HepG2 (cell line): ENCODE measurements around the gene GNL3. TPM values are rescaled to one million over a fixed set of nuclear protein-coding genes. Genes with fewer than 3 reads are reported as not detected.

Experiments used
- ARID2 ChIP-seq: sonication (generic); formaldehyde crosslinking; IDR thresholded peaks from 2 replicates; pipeline ENCODE4 v1.8.1; 2022; ENCODE audit warnings: mild to moderate bottlenecking, missing genetic modification reagents, borderline replicate concordance
- CBFB ChIP-seq: sonication (generic); formaldehyde crosslinking; IDR thresholded peaks from 2 replicates; pipeline ENCODE4 v1.4.0; 2020; ENCODE audit warnings: missing genetic modification reagents
- FOXK2 ChIP-seq: fragments of 450-650 bp; IDR thresholded peaks from 2 replicates; pipeline ENCODE4 v1.6.1; 2016
- ISL2 ChIP-seq: sonication (generic); formaldehyde crosslinking; IDR thresholded peaks from 2 replicates; pipeline ENCODE4 v1.5.0; 2020; ENCODE audit warnings: missing genetic modification reagents
- KMT2B ChIP-seq: IDR thresholded peaks from 2 replicates; pipeline ENCODE4 v1.6.1; 2016; ENCODE audit warnings: missing genetic modification reagents, missing compliant biosample characterization
- NFE2L1 ChIP-seq: sonication (generic); formaldehyde crosslinking; IDR thresholded peaks from 2 replicates; pipeline ENCODE4 v1.4.0; 2020; ENCODE audit warnings: missing genetic modification reagents, mild to moderate bottlenecking, borderline replicate concordance
- SNAPC2 ChIP-seq: sonication (generic); formaldehyde crosslinking; IDR thresholded peaks from 2 replicates; pipeline ENCODE4 v1.8.1; 2022; ENCODE audit warnings: mild to moderate bottlenecking, missing genetic modification reagents
- TBX3 ChIP-seq: fragments of 450-650 bp; IDR thresholded peaks from 2 replicates; pipeline ENCODE4 v1.6.1; 2017; ENCODE audit warnings: antibody characterized with exemption, mild to moderate bottlenecking, inconsistent platforms, borderline replicate concordance
- U2AF2 ChIP-seq: fragments of 200-400 bp; formaldehyde crosslinking; IDR thresholded peaks from 2 replicates; pipeline ENCODE4 v1.6.1; 2017; ENCODE audit warnings: low read depth, mild to moderate bottlenecking, low read length
- ZFP1 ChIP-seq: IDR thresholded peaks from 2 replicates; pipeline ENCODE4 v1.6.1; 2016
- ZNF124 ChIP-seq: sonication (generic); formaldehyde crosslinking; IDR thresholded peaks from 2 replicates; pipeline ENCODE4 v1.4.0; 2020; ENCODE audit warnings: missing genetic modification reagents
- ZNF207 ChIP-seq: fragments of 450-650 bp; IDR thresholded peaks from 2 replicates; pipeline ENCODE4 v1.6.1; 2016; ENCODE audit warnings: antibody characterized with exemption, borderline replicate concordance
- ZNF24 ChIP-seq: fragments of 450-650 bp; IDR thresholded peaks from 2 replicates; pipeline ENCODE4 v1.6.1; 2017; ENCODE audit warnings: antibody characterized with exemption, mild to moderate bottlenecking
- ZNF431 ChIP-seq: sonication (generic); formaldehyde crosslinking; IDR thresholded peaks from 2 replicates; pipeline ENCODE4 v1.9.0; 2022; ENCODE audit warnings: missing genetic modification reagents, low read depth, mild to moderate bottlenecking, borderline replicate concordance
- ZNF543 ChIP-seq: sonication (generic); formaldehyde crosslinking; IDR thresholded peaks from 2 replicates; pipeline ENCODE4 v1.4.0; 2020; ENCODE audit warnings: mild to moderate bottlenecking, missing genetic modification reagents
- ZNF816 ChIP-seq: sonication (generic); formaldehyde crosslinking; IDR thresholded peaks from 2 replicates; pipeline ENCODE4 v1.8.0; 2022; ENCODE audit warnings: missing genetic modification reagents, mild to moderate bottlenecking, borderline replicate concordance
- polyA plus RNA-seq, 8 experiments: library from polyadenylated mRNA; depleted of rRNA in 3 of 8; stranded (reverse) in 7 of 8; unstranded in 1 of 8; fragments of >200 nt; fragmentation: Illumina TruSeq in 4 of 8; extraction: Trizol in 4 of 8; gene quantifications; 2 replicates each; pipeline versions ENCODE4 v1.2.1 to v1.2.3, GENCODE V29; 2011 to 2016; ENCODE audit warnings: low read depth in 4 of 8, missing spikeins in 1 of 8, mixed read lengths in 1 of 8; ENCODE audit not compliant: insufficient read depth in 1 of 8
- total RNA-seq, 5 experiments: library from RNA; depleted of rRNA; stranded (reverse); fragments of >200 nt; fragmentation: Illumina TruSeq; extraction: Trizol; gene quantifications; 2 replicates each; pipeline ENCODE4 v1.2.3, GENCODE V29; 2016; ENCODE audit warnings: low read depth in 1 of 5
- TF ChIP-seq, protein P1 (sequence below): sonication (generic); formaldehyde crosslinking; IDR thresholded peaks from 2 replicates; pipeline ENCODE4 v1.5.1; 2020; ENCODE audit warnings: mild to moderate bottlenecking, moderate library complexity, missing genetic modification reagents
- TF ChIP-seq, protein P2 (sequence below): sonication (generic); formaldehyde crosslinking; IDR thresholded peaks from 2 replicates; pipeline ENCODE4 v1.8.0; 2022; ENCODE audit warnings: mild to moderate bottlenecking, missing genetic modification reagents, moderate library complexity
- TF ChIP-seq, protein P3 (sequence below): sonication (generic); formaldehyde crosslinking; IDR thresholded peaks from 2 replicates; pipeline ENCODE4 v1.5.1; 2020; ENCODE audit warnings: missing genetic modification reagents, mild to moderate bottlenecking, borderline replicate concordance
- TF ChIP-seq, protein P4 (sequence below): sonication (generic); formaldehyde crosslinking; IDR thresholded peaks from 2 replicates; pipeline ENCODE4 v1.5.0; 2020; ENCODE audit warnings: mild to moderate bottlenecking, missing genetic modification reagents, borderline replicate concordance
- TF ChIP-seq, protein P5 (sequence below): fragments of 450-650 bp; IDR thresholded peaks from 2 replicates; pipeline ENCODE4 v1.6.1; 2016
- TF ChIP-seq, protein P6 (sequence below): sonication (generic); formaldehyde crosslinking; IDR thresholded peaks from 2 replicates; pipeline ENCODE4 v1.4.0; 2020; ENCODE audit warnings: missing genetic modification reagents

The GNL3 gene
- total and polyA plus RNA-seq, 2 of the 13 experiments (the other 11 are each of a cell fraction or from before 2014, with no cell fraction given), result 129 to 257 TPM

DNA sequence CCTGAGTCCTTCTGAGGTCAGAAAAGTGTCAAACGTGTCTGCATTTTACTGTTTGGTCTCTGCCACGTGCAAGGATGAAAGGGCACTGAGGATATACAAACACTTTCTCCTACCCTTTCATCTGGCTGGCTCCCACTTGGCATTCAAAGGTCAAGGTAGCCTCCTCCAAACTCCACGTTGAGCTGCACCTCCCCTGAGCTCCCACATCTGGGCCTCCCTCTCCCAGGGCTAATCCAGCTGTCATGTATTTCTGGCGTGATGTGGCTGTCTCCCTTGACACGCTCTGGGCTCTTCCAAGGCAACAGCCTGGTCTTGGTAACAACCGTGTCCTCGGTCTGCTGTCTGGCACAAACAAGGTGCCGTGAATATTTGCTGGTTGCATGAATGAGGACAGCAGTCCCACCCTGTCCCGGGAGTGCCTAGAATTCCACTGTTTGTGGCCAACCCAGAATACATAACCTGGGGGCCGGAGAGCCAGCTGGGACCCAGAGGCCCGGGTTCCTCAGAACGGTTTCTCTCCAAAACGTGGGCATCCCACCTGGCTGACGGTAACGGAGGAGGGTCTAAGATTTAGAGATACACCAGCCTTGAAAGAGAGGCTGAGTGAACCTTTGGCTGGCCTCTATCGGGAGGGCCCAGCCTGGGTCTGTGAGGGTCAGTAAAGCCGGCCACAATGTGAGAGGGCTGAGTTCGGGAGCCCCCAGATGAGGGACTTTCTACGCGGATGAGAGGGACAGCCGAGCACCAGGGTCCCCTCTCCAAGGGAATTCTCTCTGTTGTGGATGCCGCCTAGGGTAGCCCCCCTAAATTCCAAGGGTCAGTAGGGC lies 19.0 kb downstream of the GNL3 start (continued):
- TF ChIP-seq, protein P1, sequence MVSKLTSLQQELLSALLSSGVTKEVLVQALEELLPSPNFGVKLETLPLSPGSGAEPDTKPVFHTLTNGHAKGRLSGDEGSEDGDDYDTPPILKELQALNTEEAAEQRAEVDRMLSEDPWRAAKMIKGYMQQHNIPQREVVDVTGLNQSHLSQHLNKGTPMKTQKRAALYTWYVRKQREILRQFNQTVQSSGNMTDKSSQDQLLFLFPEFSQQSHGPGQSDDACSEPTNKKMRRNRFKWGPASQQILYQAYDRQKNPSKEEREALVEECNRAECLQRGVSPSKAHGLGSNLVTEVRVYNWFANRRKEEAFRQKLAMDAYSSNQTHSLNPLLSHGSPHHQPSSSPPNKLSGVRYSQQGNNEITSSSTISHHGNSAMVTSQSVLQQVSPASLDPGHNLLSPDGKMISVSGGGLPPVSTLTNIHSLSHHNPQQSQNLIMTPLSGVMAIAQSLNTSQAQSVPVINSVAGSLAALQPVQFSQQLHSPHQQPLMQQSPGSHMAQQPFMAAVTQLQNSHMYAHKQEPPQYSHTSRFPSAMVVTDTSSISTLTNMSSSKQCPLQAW, result peak; percentile 79; the same call in 1 of the 2 replicates
- TF ChIP-seq, protein P2, sequence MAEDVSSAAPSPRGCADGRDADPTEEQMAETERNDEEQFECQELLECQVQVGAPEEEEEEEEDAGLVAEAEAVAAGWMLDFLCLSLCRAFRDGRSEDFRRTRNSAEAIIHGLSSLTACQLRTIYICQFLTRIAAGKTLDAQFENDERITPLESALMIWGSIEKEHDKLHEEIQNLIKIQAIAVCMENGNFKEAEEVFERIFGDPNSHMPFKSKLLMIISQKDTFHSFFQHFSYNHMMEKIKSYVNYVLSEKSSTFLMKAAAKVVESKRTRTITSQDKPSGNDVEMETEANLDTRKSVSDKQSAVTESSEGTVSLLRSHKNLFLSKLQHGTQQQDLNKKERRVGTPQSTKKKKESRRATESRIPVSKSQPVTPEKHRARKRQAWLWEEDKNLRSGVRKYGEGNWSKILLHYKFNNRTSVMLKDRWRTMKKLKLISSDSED (CRISPR knock-in tag), result no peak
- TF ChIP-seq KMT2B (CRISPR knock-in tag) (no peak; the same call in 1 of the 2 replicates), ARID2 (CRISPR knock-in tag) (0 out of 2 replicates have a peak, but pooled peaks have one; percentile 14), ZNF24 (no peak), ZFP1 (CRISPR knock-in tag) (no peak), NFE2L1 (no peak), ZNF816 (CRISPR knock-in tag) (no peak), ZNF431 (CRISPR knock-in tag) (peak; percentile 47), ZNF207 (no peak), CBFB (0 out of 2 replicates have a peak, but pooled peaks have one; percentile 60), SNAPC2 (CRISPR knock-in tag) (no peak; the same call in 1 of the 2 replicates), ISL2 (peak; percentile 82), ZNF124 (CRISPR knock-in tag) (peak; percentile 69; the same call in 1 of the 2 replicates), U2AF2 (no peak; the same call in 1 of the 2 replicates), ZNF543 (CRISPR knock-in tag) (no peak), FOXK2 (no peak), TBX3 (peak; percentile 96)
- TF ChIP-seq, protein P3, sequence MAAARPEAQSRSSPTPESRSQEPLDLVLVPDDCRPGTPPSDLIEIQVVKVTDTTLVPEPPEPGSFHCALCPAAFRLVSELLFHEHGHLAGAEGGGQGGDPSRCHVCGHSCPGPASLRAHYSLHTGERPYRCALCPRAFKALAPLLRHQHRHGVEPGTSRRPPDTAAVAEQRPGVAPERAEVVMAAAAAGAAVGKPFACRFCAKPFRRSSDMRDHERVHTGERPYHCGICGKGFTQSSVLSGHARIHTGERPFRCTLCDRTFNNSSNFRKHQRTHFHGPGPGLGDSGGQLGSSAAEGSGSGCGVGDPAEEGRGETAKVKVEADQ (CRISPR knock-in tag), result no peak; the same call in 1 of the 2 replicates
- TF ChIP-seq, protein P4, sequence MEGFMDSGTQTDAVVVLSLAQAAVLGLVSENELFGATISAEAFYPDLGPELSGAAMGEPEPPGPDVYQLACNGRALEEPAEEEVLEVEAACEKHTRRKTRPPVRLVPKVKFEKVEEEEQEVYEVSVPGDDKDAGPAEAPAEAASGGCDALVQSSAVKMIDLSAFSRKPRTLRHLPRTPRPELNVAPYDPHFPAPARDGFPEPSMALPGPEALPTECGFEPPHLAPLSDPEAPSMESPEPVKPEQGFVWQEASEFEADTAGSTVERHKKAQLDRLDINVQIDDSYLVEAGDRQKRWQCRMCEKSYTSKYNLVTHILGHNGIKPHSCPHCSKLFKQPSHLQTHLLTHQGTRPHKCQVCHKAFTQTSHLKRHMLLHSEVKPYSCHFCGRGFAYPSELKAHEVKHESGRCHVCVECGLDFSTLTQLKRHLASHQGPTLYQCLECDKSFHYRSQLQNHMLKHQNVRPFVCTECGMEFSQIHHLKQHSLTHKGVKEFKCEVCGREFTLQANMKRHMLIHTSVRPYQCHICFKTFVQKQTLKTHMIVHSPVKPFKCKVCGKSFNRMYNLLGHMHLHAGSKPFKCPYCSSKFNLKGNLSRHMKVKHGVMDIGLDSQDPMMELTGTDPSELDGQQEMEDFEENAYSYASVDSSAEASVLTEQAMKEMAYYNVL (CRISPR knock-in tag), result peak; percentile 61; the same call in 1 of the 2 replicates
- TF ChIP-seq, protein P5, sequence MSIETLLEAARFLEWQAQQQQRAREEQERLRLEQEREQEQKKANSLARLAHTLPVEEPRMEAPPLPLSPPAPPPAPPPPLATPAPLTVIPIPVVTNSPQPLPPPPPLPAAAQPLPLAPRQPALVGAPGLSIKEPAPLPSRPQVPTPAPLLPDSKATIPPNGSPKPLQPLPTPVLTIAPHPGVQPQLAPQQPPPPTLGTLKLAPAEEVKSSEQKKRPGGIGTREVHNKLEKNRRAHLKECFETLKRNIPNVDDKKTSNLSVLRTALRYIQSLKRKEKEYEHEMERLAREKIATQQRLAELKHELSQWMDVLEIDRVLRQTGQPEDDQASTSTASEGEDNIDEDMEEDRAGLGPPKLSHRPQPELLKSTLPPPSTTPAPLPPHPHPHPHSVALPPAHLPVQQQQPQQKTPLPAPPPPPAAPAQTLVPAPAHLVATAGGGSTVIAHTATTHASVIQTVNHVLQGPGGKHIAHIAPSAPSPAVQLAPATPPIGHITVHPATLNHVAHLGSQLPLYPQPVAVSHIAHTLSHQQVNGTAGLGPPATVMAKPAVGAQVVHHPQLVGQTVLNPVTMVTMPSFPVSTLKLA, result peak; percentile 94
- TF ChIP-seq, protein P6, sequence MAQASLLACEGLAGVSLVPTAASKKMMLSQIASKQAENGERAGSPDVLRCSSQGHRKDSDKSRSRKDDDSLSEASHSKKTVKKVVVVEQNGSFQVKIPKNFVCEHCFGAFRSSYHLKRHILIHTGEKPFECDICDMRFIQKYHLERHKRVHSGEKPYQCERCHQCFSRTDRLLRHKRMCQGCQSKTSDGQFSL, result no peak
